WTC11 (cell line): Measurements from ENCODE around the gene SLC4A8. TPM values are rescaled to one million over a fixed set of nuclear protein-coding genes. Genes with fewer than 3 reads are reported as not detected.

Experiments
- ATAC-seq: fragments of 200-7000 bp; cut with Tn5 transposase; 2 replicates; pipeline ENCODE4 v1.10.0; 2021; ENCODE audit warnings: mild to moderate bottlenecking, moderate library complexity
- CTCF ChIA-PET: fragments of 300-600 bp; sonication (Branson Sonifier 250); formaldehyde crosslinking; loops from one replicate; lab custom pipeline; 2021; ENCODE audit warnings: antibody characterized with exemption; lab: Charles Lee
- POLR2A ChIA-PET: fragments of 350-600 bp; sonication (Branson Sonifier 250); formaldehyde crosslinking; loops from one replicate; lab custom pipeline; 2021; ENCODE audit warnings: antibody characterized with exemption; lab: Charles Lee
- DNase-seq: peaks from one replicate; pipeline ENCODE4 v3.0.0; 2021; ENCODE audit warnings: low spot score
- H3K27ac Mint-ChIP-seq: 2 replicates; pipeline ENCODE4 v1.8.0; 2021; ENCODE audit warnings: mixed read lengths
- H3K27me3 Mint-ChIP-seq: 2 replicates; pipeline ENCODE4 v1.8.0; 2021; ENCODE audit warnings: low read depth, mild to moderate bottlenecking, moderate library complexity, mixed read lengths
- H3K36me3 Mint-ChIP-seq: 2 replicates; pipeline ENCODE4 v1.8.0; 2021; ENCODE audit warnings: mixed read lengths
- H3K4me1 Mint-ChIP-seq: 2 replicates; pipeline ENCODE4 v1.8.0; 2022; ENCODE audit warnings: mixed read lengths
- H3K4me3 Mint-ChIP-seq: 2 replicates; pipeline ENCODE4 v1.8.0; 2021; ENCODE audit warnings: mild to moderate bottlenecking, moderate library complexity, mixed read lengths
- H3K9me3 Mint-ChIP-seq: 2 replicates; pipeline ENCODE4 v1.8.0; 2021; ENCODE audit warnings: mixed read lengths
- ERG ChIP-seq: fragments of 250-450 bp; sonication (Bioruptor Pico); IDR thresholded peaks from 2 replicates; pipeline ENCODE4 v1.8.0; 2021; ENCODE audit warnings: mild to moderate bottlenecking
- MAX ChIP-seq: sonication (generic); formaldehyde crosslinking; IDR thresholded peaks from 2 replicates; pipeline ENCODE4 v1.8.0; 2022; ENCODE audit warnings: mild to moderate bottlenecking, missing genetic modification reagents
- NFE2L1 ChIP-seq: sonication (generic); formaldehyde crosslinking; IDR thresholded peaks from 2 replicates; pipeline ENCODE4 v1.8.1; 2023; ENCODE audit warnings: missing genetic modification reagents
- NFYB ChIP-seq: sonication (generic); formaldehyde crosslinking; conservative IDR thresholded peaks from 2 replicates; pipeline ENCODE4 v1.8.0; 2022; ENCODE audit warnings: low read depth, missing genetic modification reagents
- OVOL2 ChIP-seq: fragments of 250-450 bp; sonication (Bioruptor Pico); IDR thresholded peaks from 2 replicates; pipeline ENCODE4 v1.9.0; 2021; ENCODE audit warnings: mild to moderate bottlenecking, borderline replicate concordance
- PRRX2 ChIP-seq: fragments of 250-450 bp; sonication (Bioruptor Pico); IDR thresholded peaks from 2 replicates; pipeline ENCODE4 v1.8.0; 2021; ENCODE audit warnings: mild to moderate bottlenecking
- RORB ChIP-seq: fragments of 250-450 bp; sonication (Bioruptor Pico); IDR thresholded peaks from 2 replicates; pipeline ENCODE4 v1.9.0; 2021; ENCODE audit warnings: mild to moderate bottlenecking
- SMAD4 ChIP-seq: sonication (generic); formaldehyde crosslinking; IDR thresholded peaks from 2 replicates; pipeline ENCODE4 v1.8.0; 2022; ENCODE audit warnings: mild to moderate bottlenecking, missing genetic modification reagents
- TEAD4 ChIP-seq: sonication (generic); formaldehyde crosslinking; IDR thresholded peaks from 2 replicates; pipeline ENCODE4 v1.8.0; 2022; ENCODE audit warnings: mild to moderate bottlenecking, missing genetic modification reagents
- USF2 ChIP-seq: sonication (generic); formaldehyde crosslinking; IDR thresholded peaks from 2 replicates; pipeline ENCODE4 v1.8.1; 2023; ENCODE audit warnings: mild to moderate bottlenecking, missing genetic modification reagents, moderate library complexity
- ZNF121 ChIP-seq: sonication (generic); formaldehyde crosslinking; IDR thresholded peaks from 2 replicates; pipeline ENCODE4 v1.8.0; 2023; ENCODE audit warnings: missing genetic modification reagents
- ZNF263 ChIP-seq: sonication (generic); formaldehyde crosslinking; IDR thresholded peaks from 2 replicates; pipeline ENCODE4 v1.8.1; 2022; ENCODE audit warnings: low read depth, mild to moderate bottlenecking, moderate library complexity, missing genetic modification reagents
- ZNF317 ChIP-seq: sonication (generic); formaldehyde crosslinking; IDR thresholded peaks from 2 replicates; pipeline ENCODE4 v1.8.1; 2023; ENCODE audit warnings: low read depth, mild to moderate bottlenecking, moderate library complexity, missing genetic modification reagents, borderline replicate concordance
- ZNF425 ChIP-seq: fragments of 250-450 bp; sonication (Bioruptor Pico); conservative IDR thresholded peaks from 2 replicates; pipeline ENCODE4 v1.9.0; 2021; ENCODE audit warnings: mild to moderate bottlenecking
- ZNF532 ChIP-seq: fragments of 250-450 bp; sonication (Bioruptor Pico); IDR thresholded peaks from 2 replicates; pipeline ENCODE4 v1.9.0; 2021; ENCODE audit warnings: mild to moderate bottlenecking, borderline replicate concordance
- total RNA-seq: library from RNA; stranded (reverse); gene quantifications from 3 replicates; pipeline ENCODE4 v1.2.3, GENCODE V29; 2021

Gene SLC4A8
- total RNA-seq, 1 experiment from 2014 or later = 16.9 TPM

- ChIA-PET POLR2A (no interaction called here), CTCF (interaction anchor here (2.0 kb wide), 1 partner anchor 12 kb away, joined by 7 read pairs; no protein-coding TSS in a partner anchor)
- Mint-ChIP-seq H3K4me1 (no peaks in the 10 kb centered on the region), H3K4me3 (no peak overlapping the region), H3K36me3 (no peaks in the 10 kb centered on the region), H3K27ac (no peak overlapping the region), H3K27me3 (no peaks in the 10 kb centered on the region), H3K9me3 (no peaks in the 10 kb centered on the region)
- ATAC-seq = no peak
- TF ChIP-seq ERG (CRISPR knock-in tag) (no peak), ZNF263 (CRISPR knock-in tag) (no peak), OVOL2 (CRISPR knock-in tag) (no peak), NFE2L1 (no peak), ZNF532 (CRISPR knock-in tag) (no peak), NFYB (CRISPR knock-in tag) (no peak), RORB (CRISPR knock-in tag) (no peak), USF2 (CRISPR knock-in tag) (no peak), MAX (CRISPR knock-in tag) (no peak), PRRX2 (CRISPR knock-in tag) (no peak), SMAD4 (CRISPR knock-in tag) (no peak)
- no peak for DNase-seq
These were observed 83.7 kb downstream of the SLC4A8 start for GRCh38 chr12:51508285-51508684.

GRCh38 chr12:51511546-51512260, 87.1 kb downstream of the SLC4A8 start:
- Mint-ChIP-seq H3K4me3 (no peak overlapping the region), H3K9me3 (no peaks in the 10 kb centered on the region), H3K27me3 (no peaks in the 10 kb centered on the region), H3K4me1 (no peaks in the 10 kb centered on the region), H3K27ac (no peak overlapping the region), H3K36me3 (no peaks in the 10 kb centered on the region)
- CTCF ChIA-PET = interaction anchor here (1.5 to 1.6 kb wide), 2 partner anchors 21 to 91 kb away, joined by 4 to 6 read pairs; no protein-coding TSS in a partner anchor
- DNase-seq = no peak
- no peak for TF ChIP-seq ZNF121
- TF ChIP-seq ZNF425 (CRISPR knock-in tag) = no peak
- TF ChIP-seq TEAD4 = no peak
- TF ChIP-seq ZNF317 = no peak
- POLR2A ChIA-PET = no interaction called here
- no peak for ATAC-seq
